Measurements from ENCODE around the gene GPATCH8. TPM values are rescaled to one million over a fixed set of nuclear protein-coding genes. Genes with fewer than 3 reads are reported as not detected.
A peak's percentile ranks its signal among the peaks of the same experiment; 100 is the strongest.
"Not testable (repeated sequence)": the region's sequence is repeated elsewhere in the genome, so short reads cannot be mapped to it uniquely, and the experiment has no call there.

The GPATCH8 gene
- total RNA-seq, 1 experiment from 2014 or later, result 22.7 TPM

DNA sequence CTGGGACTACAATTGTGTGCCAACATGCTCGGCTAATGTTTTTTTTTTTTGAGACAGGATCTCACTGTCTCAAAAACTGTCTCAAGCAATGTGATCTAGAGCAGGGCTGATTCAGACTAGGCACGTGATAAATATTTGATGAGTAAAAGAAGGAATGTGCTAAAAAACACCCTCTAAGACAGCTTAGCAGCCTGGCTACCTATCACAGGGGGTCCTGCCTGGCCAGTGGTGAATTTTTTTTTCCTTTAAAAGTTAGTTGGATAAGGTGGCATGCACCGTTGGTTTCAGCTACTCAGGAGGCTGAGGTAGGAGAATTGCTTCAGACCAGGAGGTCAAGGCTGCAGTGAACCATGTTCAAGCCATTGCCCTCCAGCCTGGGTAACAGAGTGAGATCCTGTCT, 14.8 kb upstream of the GPATCH8 start:
- Histone ChIP-seq H3K9me2 (replicated peaks; ENCODE audit: low read length) (no peaks in the 10 kb centered on the region), H3K27ac (ENCODE audit: low read length) (no peak overlapping the region), H3K36me3 (ENCODE audit: low read depth, low read length) (no peaks in the 10 kb centered on the region), H3K9ac (ENCODE audit: low read length) (no peak overlapping the region), H3F3A (ENCODE audit: low read length, unreplicated experiment) (no peaks in the 10 kb centered on the region), H3K4me1 (ENCODE audit: insufficient read depth, low read length) (no peaks in the 10 kb centered on the region), H3K9me3 (ENCODE audit: low read length) (no peaks in the 10 kb centered on the region), H2AFZ (ENCODE audit: low read length) (no peak overlapping the region), H3K79me2 (ENCODE audit: low read length) (no peaks in the 10 kb centered on the region), H3K4me2 (ENCODE audit: low read length) (no peak overlapping the region), H3K4me3 (ENCODE audit: low read length) (no peak overlapping the region), H3K27me3 (ENCODE audit: low read length) (no peaks in the 10 kb centered on the region), H4K20me1 (ENCODE audit: low read length) (no peaks in the 10 kb centered on the region)
- no TSS peak for BruUV-seq (replicated peaks)
- CTCF ChIA-PET, result no interaction called here
- intact Hi-C loops (cut with micrococcal nuclease), result no loop called here
- ATAC-seq (no peak), DNase-seq (no peak)
- POLR2A ChIA-PET (ENCODE audit: unreplicated experiment), result no interaction called here
- TF ChIP-seq, protein P1, sequence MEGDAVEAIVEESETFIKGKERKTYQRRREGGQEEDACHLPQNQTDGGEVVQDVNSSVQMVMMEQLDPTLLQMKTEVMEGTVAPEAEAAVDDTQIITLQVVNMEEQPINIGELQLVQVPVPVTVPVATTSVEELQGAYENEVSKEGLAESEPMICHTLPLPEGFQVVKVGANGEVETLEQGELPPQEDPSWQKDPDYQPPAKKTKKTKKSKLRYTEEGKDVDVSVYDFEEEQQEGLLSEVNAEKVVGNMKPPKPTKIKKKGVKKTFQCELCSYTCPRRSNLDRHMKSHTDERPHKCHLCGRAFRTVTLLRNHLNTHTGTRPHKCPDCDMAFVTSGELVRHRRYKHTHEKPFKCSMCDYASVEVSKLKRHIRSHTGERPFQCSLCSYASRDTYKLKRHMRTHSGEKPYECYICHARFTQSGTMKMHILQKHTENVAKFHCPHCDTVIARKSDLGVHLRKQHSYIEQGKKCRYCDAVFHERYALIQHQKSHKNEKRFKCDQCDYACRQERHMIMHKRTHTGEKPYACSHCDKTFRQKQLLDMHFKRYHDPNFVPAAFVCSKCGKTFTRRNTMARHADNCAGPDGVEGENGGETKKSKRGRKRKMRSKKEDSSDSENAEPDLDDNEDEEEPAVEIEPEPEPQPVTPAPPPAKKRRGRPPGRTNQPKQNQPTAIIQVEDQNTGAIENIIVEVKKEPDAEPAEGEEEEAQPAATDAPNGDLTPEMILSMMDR (conservative IDR thresholded peaks at IDR 0.05; ENCODE audit: low read depth, low read length), result no peak
- no peak for TF ChIP-seq EZH2phosphoT487 (IDR thresholded peaks at IDR 0.05; ENCODE audit: borderline replicate concordance, low read length)
- TF ChIP-seq EZH2 (IDR thresholded peaks at IDR 0.05; ENCODE audit: low read length, unreplicated experiment), result no peak

DNA sequence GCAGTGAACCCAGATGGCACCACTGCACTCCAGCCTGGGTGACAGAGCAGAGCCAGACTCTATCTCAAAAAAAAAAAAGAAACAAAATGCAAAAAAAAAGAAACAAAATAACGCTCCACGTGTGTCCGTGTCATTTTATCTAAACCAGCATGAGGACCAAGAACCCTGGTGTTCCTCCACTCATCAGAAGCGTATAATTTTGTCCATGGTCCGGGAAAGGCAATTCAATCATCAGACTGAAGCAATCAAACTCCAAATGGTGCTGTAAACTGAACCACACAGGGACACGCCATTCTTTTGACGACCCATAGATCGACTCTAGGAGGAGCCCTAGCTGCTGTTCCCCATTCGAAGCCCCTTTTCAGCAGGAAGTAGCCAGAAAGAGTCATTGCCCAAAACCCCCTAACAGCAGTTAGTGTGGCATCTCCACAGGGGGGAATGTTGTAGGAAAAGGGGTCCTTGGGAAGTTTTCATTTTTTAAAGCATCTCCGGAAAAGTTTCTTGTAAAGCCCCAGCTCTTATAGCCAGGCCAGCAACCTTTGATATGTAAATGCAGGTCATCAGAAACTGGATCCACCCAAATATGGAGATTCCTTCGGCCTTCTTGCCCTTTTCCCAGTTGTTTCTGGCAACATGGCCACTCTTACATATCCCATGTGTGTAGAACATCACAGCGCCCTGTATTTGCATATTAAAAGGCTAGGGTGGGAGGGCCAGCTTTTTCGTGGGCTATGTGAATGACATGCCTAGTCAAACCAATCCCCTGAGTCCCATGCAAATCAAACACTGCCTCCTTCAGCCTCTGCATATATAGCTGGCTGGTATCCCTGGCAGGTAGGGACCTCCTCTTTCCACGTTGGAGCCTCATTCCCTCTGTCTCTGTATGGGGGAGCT, 8.3 kb upstream of the GPATCH8 start:
- H3K9me2 ChIP-seq (replicated peaks; ENCODE audit: low read length); H3K9me3 ChIP-seq (ENCODE audit: low read length); ATAC-seq; POLR2A ChIA-PET (ENCODE audit: unreplicated experiment); H3K79me2 ChIP-seq (ENCODE audit: low read length); H2AFZ ChIP-seq (ENCODE audit: low read length); H3K27ac ChIP-seq (ENCODE audit: low read length); H3K9ac ChIP-seq (ENCODE audit: low read length); intact Hi-C loops (cut with micrococcal nuclease); H3K27me3 ChIP-seq (ENCODE audit: low read length); H4K20me1 ChIP-seq (ENCODE audit: low read length); BruUV-seq (replicated peaks); H3K36me3 ChIP-seq (ENCODE audit: low read depth, low read length); H3K4me1 ChIP-seq (ENCODE audit: insufficient read depth, low read length); H3K4me2 ChIP-seq (ENCODE audit: low read length); H3K4me3 ChIP-seq (ENCODE audit: low read length); H3F3A ChIP-seq (ENCODE audit: low read length, unreplicated experiment): not testable (repeated sequence)
- CTCF ChIA-PET, result interaction anchor here (0.6 to 0.7 kb wide), 2 partner anchors 118 to 180 kb away, joined by 3 to 7 read pairs; no protein-coding TSS in a partner anchor
- peak; percentile 25 for DNase-seq

GRCh38 chr17:44506939-44507604, 3.9 kb upstream of the GPATCH8 start:
- POLR2A ChIA-PET (ENCODE audit: unreplicated experiment); CTCF ChIA-PET; ATAC-seq: not testable (repeated sequence)

More at GRCh38 chr17:44506939-44507604, 3.9 kb upstream of the GPATCH8 start:
- H3K79me2 ChIP-seq (ENCODE audit: low read length), result peaks cover 11% of the 10 kb centered on the region
- H3K9me3 ChIP-seq (ENCODE audit: low read length); H3K9ac ChIP-seq (ENCODE audit: low read length); H3K9me2 ChIP-seq (replicated peaks; ENCODE audit: low read length); H3K4me3 ChIP-seq (ENCODE audit: low read length); H3K36me3 ChIP-seq (ENCODE audit: low read depth, low read length); DNase-seq; H3K27ac ChIP-seq (ENCODE audit: low read length); H3F3A ChIP-seq (ENCODE audit: low read length, unreplicated experiment); H3K4me1 ChIP-seq (ENCODE audit: insufficient read depth, low read length); H3K27me3 ChIP-seq (ENCODE audit: low read length); H2AFZ ChIP-seq (ENCODE audit: low read length); H4K20me1 ChIP-seq (ENCODE audit: low read length); H3K4me2 ChIP-seq (ENCODE audit: low read length); BruUV-seq (replicated peaks): not testable (repeated sequence)
- intact Hi-C loops (cut with micrococcal nuclease), result loop anchor here (10.0 kb wide), 1 partner anchor 312 kb away; the partner anchor contains the start of gene ATXN7L3

Data from PC-3 (cell line).